Retinal pigment epithelial cell (primary cell): ENCODE results near the gene IRAK1BP1.

ENCODE experiments used
- DNase-seq: peaks from one replicate; pipeline ENCODE4 v3.0.0-alpha.2; 2010; ENCODE audit warnings: low read depth
- H3K4me3 ChIP-seq: 2 replicates; pipeline ENCODE4 v1.5.1; 2011; ENCODE audit warnings: mild to moderate bottlenecking, low read length, control low read depth, moderate library complexity
- CTCF ChIP-seq: conservative IDR thresholded peaks from 2 replicates; pipeline ENCODE4 v1.5.1; 2011; ENCODE audit warnings: low read depth, low read length, control low read depth, inconsistent platforms

Gene IRAK1BP1

GRCh38 chr6:78936515-78936914 lies 69.2 kb downstream of the IRAK1BP1 start:
- no peak for TF ChIP-seq CTCF
- no peak overlapping the region for H3K4me3 ChIP-seq
- no peak for DNase-seq

- TF ChIP-seq CTCF: no peak
- H3K4me3 ChIP-seq: no peak overlapping the region
- DNase-seq: peak; percentile 55
Measured at GRCh38 chr6:78942446-78942845, 75.1 kb downstream of the IRAK1BP1 start.

- no peak overlapping the region for H3K4me3 ChIP-seq
- peak; percentile 62 for DNase-seq
- TF ChIP-seq CTCF: no peak
Measured at GRCh38 chr6:78947529-78947928, 80.2 kb downstream of the IRAK1BP1 start.

- DNase-seq: peak; percentile 55
- peak overlapping the region; percentile 1 for H3K4me3 ChIP-seq
- TF ChIP-seq CTCF: no peak
Measured at GRCh38 chr6:78947962-78948361, 80.6 kb downstream of the IRAK1BP1 start.

- no peak overlapping the region for H3K4me3 ChIP-seq
- no peak for TF ChIP-seq CTCF
- no peak for DNase-seq
Measured at GRCh38 chr6:78948785-78949184, 81.4 kb downstream of the IRAK1BP1 start.

GRCh38 chr6:78952362-78952761 lies 85.0 kb downstream of the IRAK1BP1 start:
- DNase-seq: no peak
- no peak for TF ChIP-seq CTCF

More at GRCh38 chr6:78952362-78952761, 85.0 kb downstream of the IRAK1BP1 start:
- no peak overlapping the region for H3K4me3 ChIP-seq
